A549 (cell line): ENCODE measurements around the gene NR2E1.

Experiments used
- BHLHE40 ChIP-seq: IDR thresholded peaks from 2 replicates; pipeline ENCODE4 v1.6.1; 2012; ENCODE audit warnings: low read depth, low read length, inconsistent platforms
- CBX8 ChIP-seq: fragments of 200-600 bp; sonication (generic); IDR thresholded peaks from 2 replicates; pipeline ENCODE4 v1.6.1; 2016
- EP300 ChIP-seq, 2 experiments: fragments of >200 bp; sonication (Bioruptor Twin); formaldehyde crosslinking; IDR thresholded peaks; 2 replicates in 1 of 2; 3 replicates in 1 of 2; pipeline ENCODE4 v1.6.1; 2016 to 2017
- FOSB ChIP-seq: fragments of 250-450 bp; sonication (Bioruptor Pico); IDR thresholded peaks from 2 replicates; pipeline ENCODE4 v1.5.0; 2020; ENCODE audit warnings: mild to moderate bottlenecking, moderate library complexity
- MYC ChIP-seq: IDR thresholded peaks from 2 replicates; pipeline ENCODE4 v1.6.1; 2012; ENCODE audit warnings: mild to moderate bottlenecking, inconsistent platforms, low read length, improper control_type of control experiment, borderline replicate concordance
- RNF2 ChIP-seq: fragments of 200-600 bp; sonication (generic); IDR thresholded peaks from 2 replicates; pipeline ENCODE4 v1.6.1; 2016; ENCODE audit warnings: low read depth, mild to moderate bottlenecking, antibody characterized with exemption, moderate library complexity, borderline replicate concordance
- TF ChIP-seq, protein P1 (sequence below): fragments of >200 bp; sonication (Bioruptor Twin); formaldehyde crosslinking; IDR thresholded peaks from 3 replicates; pipeline ENCODE4 v1.5.1; 2016
- TF ChIP-seq, protein P2 (sequence below): IDR thresholded peaks from 2 replicates; pipeline ENCODE4 v1.6.1; 2012; ENCODE audit warnings: low read depth, borderline replicate concordance

GRCh38 chr6:108127056-108127455 is 38.8 kb upstream of the NR2E1 start:
- no peak for TF ChIP-seq EP300 (IDR thresholded peaks at IDR 0.05)
- no peak for TF ChIP-seq MYC
- TF ChIP-seq, protein P1, sequence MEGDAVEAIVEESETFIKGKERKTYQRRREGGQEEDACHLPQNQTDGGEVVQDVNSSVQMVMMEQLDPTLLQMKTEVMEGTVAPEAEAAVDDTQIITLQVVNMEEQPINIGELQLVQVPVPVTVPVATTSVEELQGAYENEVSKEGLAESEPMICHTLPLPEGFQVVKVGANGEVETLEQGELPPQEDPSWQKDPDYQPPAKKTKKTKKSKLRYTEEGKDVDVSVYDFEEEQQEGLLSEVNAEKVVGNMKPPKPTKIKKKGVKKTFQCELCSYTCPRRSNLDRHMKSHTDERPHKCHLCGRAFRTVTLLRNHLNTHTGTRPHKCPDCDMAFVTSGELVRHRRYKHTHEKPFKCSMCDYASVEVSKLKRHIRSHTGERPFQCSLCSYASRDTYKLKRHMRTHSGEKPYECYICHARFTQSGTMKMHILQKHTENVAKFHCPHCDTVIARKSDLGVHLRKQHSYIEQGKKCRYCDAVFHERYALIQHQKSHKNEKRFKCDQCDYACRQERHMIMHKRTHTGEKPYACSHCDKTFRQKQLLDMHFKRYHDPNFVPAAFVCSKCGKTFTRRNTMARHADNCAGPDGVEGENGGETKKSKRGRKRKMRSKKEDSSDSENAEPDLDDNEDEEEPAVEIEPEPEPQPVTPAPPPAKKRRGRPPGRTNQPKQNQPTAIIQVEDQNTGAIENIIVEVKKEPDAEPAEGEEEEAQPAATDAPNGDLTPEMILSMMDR = no peak
- TF ChIP-seq BHLHE40 = no peak
- no peak for TF ChIP-seq FOSB (CRISPR knock-in tag)
- TF ChIP-seq, protein P2, sequence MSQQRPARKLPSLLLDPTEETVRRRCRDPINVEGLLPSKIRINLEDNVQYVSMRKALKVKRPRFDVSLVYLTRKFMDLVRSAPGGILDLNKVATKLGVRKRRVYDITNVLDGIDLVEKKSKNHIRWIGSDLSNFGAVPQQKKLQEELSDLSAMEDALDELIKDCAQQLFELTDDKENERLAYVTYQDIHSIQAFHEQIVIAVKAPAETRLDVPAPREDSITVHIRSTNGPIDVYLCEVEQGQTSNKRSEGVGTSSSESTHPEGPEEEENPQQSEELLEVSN = no peak
- TF ChIP-seq RNF2 = no peak
- no peak for TF ChIP-seq CBX8
